Urinary bladder (tissue), 4 donors: Measurements from ENCODE around the gene FAM20C. TPM values are rescaled to one million over a fixed set of nuclear protein-coding genes. Genes with fewer than 3 reads are reported as not detected.

ENCODE experiments used
- DNase-seq: peaks from one replicate; pipeline ENCODE4 v3.0.0-alpha.2; 2015; ENCODE audit errors: extremely low spot score
- H3K27ac ChIP-seq: one replicate; pipeline ENCODE4 v1.5.1; 2013; ENCODE audit warnings: low read depth, mild to moderate bottlenecking, moderate library complexity
- H3K36me3 ChIP-seq: one replicate; pipeline ENCODE4 v1.6.1; 2013; ENCODE audit warnings: mild to moderate bottlenecking, moderate library complexity; ENCODE audit not compliant: insufficient read depth
- H3K4me1 ChIP-seq: one replicate; pipeline ENCODE4 v1.6.1; 2013; ENCODE audit warnings: mild to moderate bottlenecking, moderate library complexity; ENCODE audit not compliant: insufficient read depth
- H3K4me3 ChIP-seq: one replicate; pipeline ENCODE4 v1.5.1; 2013; ENCODE audit warnings: low read depth, low read length
- WGBS: extraction: QIAGEN DNeasy Blood & Tissue Kit; methylation state at CpG from one replicate; pipeline ENCODE4 v1.1.7; 2013; 5-methylcytosine and 5-hydroxymethylcytosine counted together
- polyA plus RNA-seq: library from polyadenylated mRNA; stranded (reverse); fragments of 200-250 nt; gene quantifications from one replicate; pipeline ENCODE4 v1.2.3, GENCODE V29; 2013
- total RNA-seq: library from RNA; depleted of rRNA; stranded (reverse); fragments of >200 nt; gene quantifications from one replicate; pipeline ENCODE4 v1.2.3, GENCODE V29; 2014
- donor health status: healthy with polysubstance abuse.
- donor health status: healthy.

FAM20C gene
- total and polyA plus RNA-seq, 2 donors, result 13.3 to 86.5 TPM

GRCh38 chr7:164882-165660, 27.3 kb upstream of the FAM20C start:
- Histone ChIP-seq H3K4me1 (no peaks in the 10 kb centered on the region), H3K27ac (no peak overlapping the region), H3K36me3 (no peaks in the 10 kb centered on the region), H3K4me3 (no peak overlapping the region)
- no peak for DNase-seq
- 69% methylated on average over 13 of the region's 13 CpGs for WGBS

- H3K4me3 ChIP-seq, result no peak overlapping the region
- no peaks in the 10 kb centered on the region for H3K36me3 ChIP-seq
- 28% methylated on average over 10 of the region's 10 CpGs for WGBS
- H3K27ac ChIP-seq, result no peak overlapping the region
- DNase-seq, result no peak
- no peaks in the 10 kb centered on the region for H3K4me1 ChIP-seq
These were observed 26.6 kb upstream of the FAM20C start for GRCh38 chr7:165661-166337.

- DNase-seq, result no peak
- Histone ChIP-seq H3K27ac (no peak overlapping the region), H3K4me3 (no peak overlapping the region), H3K4me1 (no peaks in the 10 kb centered on the region), H3K36me3 (no peaks in the 10 kb centered on the region)
- WGBS, result 70% methylated on average over 18 of the region's 18 CpGs
These were observed 25.9 kb upstream of the FAM20C start for GRCh38 chr7:166338-167060.

- Histone ChIP-seq H3K4me3 (no peak overlapping the region), H3K27ac (no peak overlapping the region), H3K36me3 (no peaks in the 10 kb centered on the region), H3K4me1 (no peaks in the 10 kb centered on the region)
- DNase-seq, result no peak
- WGBS, result 78% methylated on average over 25 of the region's 25 CpGs
These were observed 25.1 kb upstream of the FAM20C start for GRCh38 chr7:167090-167855.

- Histone ChIP-seq H3K4me1 (no peaks in the 10 kb centered on the region), H3K4me3 (no peak overlapping the region), H3K27ac (no peak overlapping the region), H3K36me3 (no peaks in the 10 kb centered on the region)
- WGBS, result 93% methylated on average over 31 of the region's 31 CpGs
- no peak for DNase-seq
These were observed 24.2 kb upstream of the FAM20C start for GRCh38 chr7:167976-168791.

- WGBS, result 91% methylated on average over 33 of the region's 33 CpGs
- no peak overlapping the region for H3K27ac ChIP-seq
- H3K36me3 ChIP-seq, result no peaks in the 10 kb centered on the region
- H3K4me3 ChIP-seq, result no peak overlapping the region
- DNase-seq, result no peak
- H3K4me1 ChIP-seq, result no peaks in the 10 kb centered on the region
These were observed 22.8 kb upstream of the FAM20C start for GRCh38 chr7:169276-170172.

- 96% methylated on average over 31 of the region's 31 CpGs for WGBS
- Histone ChIP-seq H3K27ac (no peak overlapping the region), H3K4me1 (no peaks in the 10 kb centered on the region), H3K4me3 (no peak overlapping the region), H3K36me3 (no peaks in the 10 kb centered on the region)
- no peak for DNase-seq
These were observed 21.6 kb upstream of the FAM20C start for GRCh38 chr7:170551-171363.

- H3K4me1 ChIP-seq, result no peaks in the 10 kb centered on the region
- H3K27ac ChIP-seq, result no peak overlapping the region
- no peak overlapping the region for H3K4me3 ChIP-seq
- WGBS, result 86% methylated on average over 27 of the region's 27 CpGs
- H3K36me3 ChIP-seq, result no peaks in the 10 kb centered on the region
- no peak for DNase-seq
These were observed 20.9 kb upstream of the FAM20C start for GRCh38 chr7:171364-171904.

GRCh38 chr7:171912-172515, 20.4 kb upstream of the FAM20C start:
- no peak for DNase-seq
- Histone ChIP-seq H3K4me3 (no peak overlapping the region), H3K36me3 (no peaks in the 10 kb centered on the region), H3K27ac (no peak overlapping the region), H3K4me1 (no peaks in the 10 kb centered on the region)
- 94% methylated on average over 16 of the region's 16 CpGs for WGBS

GRCh38 chr7:173209-173918, 19.0 kb upstream of the FAM20C start:
- no peak overlapping the region for H3K27ac ChIP-seq
- H3K4me3 ChIP-seq, result no peak overlapping the region
- DNase-seq, result no peak
- H3K4me1 ChIP-seq, result no peaks in the 10 kb centered on the region
- no peaks in the 10 kb centered on the region for H3K36me3 ChIP-seq
- WGBS, result 83% methylated on average over 29 of the region's 29 CpGs
